HCT116 (cell line): Measurements from ENCODE around the gene TMEM150A.
"Not testable (repeated sequence)": the region's sequence is repeated elsewhere in the genome, so short reads cannot be mapped to it uniquely, and the experiment has no call there.

Experiments
- CBX3 ChIP-seq: IDR thresholded peaks from 2 replicates; pipeline ENCODE4 v1.6.1; 2012; ENCODE audit warnings: low read depth
- SIN3A ChIP-seq: IDR thresholded peaks from 2 replicates; pipeline ENCODE4 v1.6.1; 2012; ENCODE audit warnings: low read depth
- TF ChIP-seq, protein P1 (sequence below): IDR thresholded peaks from 2 replicates; pipeline ENCODE4 v1.6.1; 2012
- TF ChIP-seq, protein P2 (sequence below), 3 experiments: fragments of 200-600 bp in 1 of 3; sonication (generic) in 1 of 3; IDR thresholded peaks in 2 of 3; conservative IDR thresholded peaks in 1 of 3; 2 replicates each; pipeline ENCODE4 v1.5.1; 2012 to 2017; ENCODE audit warnings: low read depth in 2 of 3, low read length in 2 of 3, antibody characterized with exemption in 1 of 3, borderline replicate concordance in 1 of 3, control low read depth in 1 of 3, mild to moderate bottlenecking in 1 of 3, mixed read lengths in 1 of 3, mixed run types in 1 of 3, moderate library complexity in 1 of 3; ENCODE audit not compliant: insufficient read depth in 1 of 3

- TF ChIP-seq, protein P1, sequence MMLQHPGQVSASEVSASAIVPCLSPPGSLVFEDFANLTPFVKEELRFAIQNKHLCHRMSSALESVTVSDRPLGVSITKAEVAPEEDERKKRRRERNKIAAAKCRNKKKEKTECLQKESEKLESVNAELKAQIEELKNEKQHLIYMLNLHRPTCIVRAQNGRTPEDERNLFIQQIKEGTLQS, result not testable (repeated sequence)
- not testable (repeated sequence) for TF ChIP-seq SIN3A, CBX3
- TF ChIP-seq, protein P2, sequence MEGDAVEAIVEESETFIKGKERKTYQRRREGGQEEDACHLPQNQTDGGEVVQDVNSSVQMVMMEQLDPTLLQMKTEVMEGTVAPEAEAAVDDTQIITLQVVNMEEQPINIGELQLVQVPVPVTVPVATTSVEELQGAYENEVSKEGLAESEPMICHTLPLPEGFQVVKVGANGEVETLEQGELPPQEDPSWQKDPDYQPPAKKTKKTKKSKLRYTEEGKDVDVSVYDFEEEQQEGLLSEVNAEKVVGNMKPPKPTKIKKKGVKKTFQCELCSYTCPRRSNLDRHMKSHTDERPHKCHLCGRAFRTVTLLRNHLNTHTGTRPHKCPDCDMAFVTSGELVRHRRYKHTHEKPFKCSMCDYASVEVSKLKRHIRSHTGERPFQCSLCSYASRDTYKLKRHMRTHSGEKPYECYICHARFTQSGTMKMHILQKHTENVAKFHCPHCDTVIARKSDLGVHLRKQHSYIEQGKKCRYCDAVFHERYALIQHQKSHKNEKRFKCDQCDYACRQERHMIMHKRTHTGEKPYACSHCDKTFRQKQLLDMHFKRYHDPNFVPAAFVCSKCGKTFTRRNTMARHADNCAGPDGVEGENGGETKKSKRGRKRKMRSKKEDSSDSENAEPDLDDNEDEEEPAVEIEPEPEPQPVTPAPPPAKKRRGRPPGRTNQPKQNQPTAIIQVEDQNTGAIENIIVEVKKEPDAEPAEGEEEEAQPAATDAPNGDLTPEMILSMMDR (IDR thresholded peaks at IDR 0.05 in 2 of 3, conservative IDR thresholded peaks at IDR 0.05 in 1 of 3; ENCODE audit: borderline replicate concordance in 1 of 3, insufficient read depth in 1 of 3, low read depth in 2 of 3, low read length in 2 of 3), result not testable (repeated sequence)
Measured at GRCh38 chr2:85592299-85592698, 10.2 kb downstream of the TMEM150A start.
